GM21717 (cell line): ENCODE data around the gene TCOF1.

Experiments used
- ATAC-seq: cut with Tn5 transposase; IDR thresholded peaks from one replicate; pipeline ENCODE4 v1.9.1; 2021; ENCODE audit warnings: mild to moderate bottlenecking, moderate library complexity; ENCODE audit not compliant: unreplicated experiment

TCOF1 gene

GRCh38 chr5:150401376-150402228, 44.1 kb downstream of the TCOF1 start:
- ATAC-seq = no peak

- ATAC-seq = no peak
Observed at GRCh38 chr5:150402229-150402773, 44.8 kb downstream of the TCOF1 start.

GRCh38 chr5:150402901-150403342, 45.4 kb downstream of the TCOF1 start:
- ATAC-seq = no peak

- no peak for ATAC-seq
Observed at GRCh38 chr5:150404121-150404520, 46.6 kb downstream of the TCOF1 start.

- ATAC-seq = no peak
Observed at GRCh38 chr5:150404535-150404934, 47.0 kb downstream of the TCOF1 start.

- no peak for ATAC-seq
Observed at GRCh38 chr5:150404941-150405816, 47.7 kb downstream of the TCOF1 start.

GRCh38 chr5:150406103-150406722, 48.7 kb downstream of the TCOF1 start:
- ATAC-seq = no peak

- ATAC-seq = no peak
Observed at GRCh38 chr5:150406723-150407095, 49.2 kb downstream of the TCOF1 start.

GRCh38 chr5:150407096-150407720, 49.7 kb downstream of the TCOF1 start:
- ATAC-seq = no peak

- no peak for ATAC-seq
Observed at GRCh38 chr5:150408231-150408943, 50.9 kb downstream of the TCOF1 start.

- peak; percentile 37 for ATAC-seq
Observed at GRCh38 chr5:150409638-150410523, 52.4 kb downstream of the TCOF1 start.

GRCh38 chr5:150410524-150411244, 53.2 kb downstream of the TCOF1 start:
- ATAC-seq = no peak

GRCh38 chr5:150411245-150411979, 53.9 kb downstream of the TCOF1 start:
- ATAC-seq = no peak

GRCh38 chr5:150412319-150413175, 55.0 kb downstream of the TCOF1 start, which contains the start of gene CD74:
TSS of gene CD74 (minus strand) at chr5:150412910. CDS start at chr5:150412749, 161 bp downstream.
- ATAC-seq = peak; percentile 71

GRCh38 chr5:150413176-150413901, 55.8 kb downstream of the TCOF1 start:
- peak; percentile 2 for ATAC-seq
